ENCODE data around the gene STRA6. TPM values are rescaled to one million over a fixed set of nuclear protein-coding genes. Genes with fewer than 3 reads are reported as not detected.

The STRA6 gene
- total and polyA plus RNA-seq, 3 experiments from 2014 or later, result not detected

GRCh38 chr15:74242441-74243185, 40.0 kb upstream of the STRA6 start:
- no peak for DNase-seq
- peaks cover 26 to 54% of the 10 kb centered on the region in 2 donors for H3K27me3 Mint-ChIP-seq
- H3K4me1 ChIP-seq (ENCODE audit: insufficient read depth, low read length), result no peaks in the 10 kb centered on the region
- H3K4me1 Mint-ChIP-seq, result peaks cover 6 to 13% (median 8%) of the 10 kb centered on the region in 3 donors
- H3K27ac ChIP-seq (ENCODE audit: low read depth, low read length), result no peak overlapping the region
- no peaks in the 10 kb centered on the region for H3K36me3 Mint-ChIP-seq
- H3K27ac Mint-ChIP-seq, result no peak overlapping the region
- H3K27me3 ChIP-seq (ENCODE audit: insufficient read depth, low read length, poor library complexity, severe bottlenecking), result peaks cover 4% of the 10 kb centered on the region
- H3K36me3 ChIP-seq (ENCODE audit: insufficient read depth, low read length), result no peaks in the 10 kb centered on the region
- ChIA-PET POLR2A (no interaction called here), CTCF (no interaction called here)
- H3K9me3 ChIP-seq (ENCODE audit: low read length), result no peaks in the 10 kb centered on the region
- H3K4me3 Mint-ChIP-seq, result no peak overlapping the region
- no peak overlapping the region for H3K4me3 ChIP-seq (ENCODE audit: low read length)
- H3K9me3 Mint-ChIP-seq, result peaks cover 0 to 2% (median 0%) of the 10 kb centered on the region in 5 donors

- DNase-seq, result no peak
- Mint-ChIP-seq H3K36me3 (no peaks in the 10 kb centered on the region), H3K27ac (no peak overlapping the region), H3K4me3 (no peak overlapping the region), H3K4me1 (peaks cover 6 to 12% (median 8%) of the 10 kb centered on the region in 3 donors), H3K9me3 (peaks cover 0 to 2% (median 0%) of the 10 kb centered on the region in 5 donors), H3K27me3 (peaks cover 17 to 48% of the 10 kb centered on the region in 2 donors)
- H3K27me3 ChIP-seq (ENCODE audit: insufficient read depth, low read length, poor library complexity, severe bottlenecking), result peaks cover 4% of the 10 kb centered on the region
- ChIA-PET CTCF (no interaction called here), POLR2A (no interaction called here)
- no peaks in the 10 kb centered on the region for H3K9me3 ChIP-seq (ENCODE audit: low read length)
- no peak overlapping the region for H3K4me3 ChIP-seq (ENCODE audit: low read length)
- H3K36me3 ChIP-seq (ENCODE audit: insufficient read depth, low read length), result no peaks in the 10 kb centered on the region
- H3K27ac ChIP-seq (ENCODE audit: low read depth, low read length), result no peak overlapping the region
- no peaks in the 10 kb centered on the region for H3K4me1 ChIP-seq (ENCODE audit: insufficient read depth, low read length)
Measured at GRCh38 chr15:74240897-74241614, 38.5 kb upstream of the STRA6 start.

- Histone ChIP-seq H3K4me3 (ENCODE audit: low read length) (no peak overlapping the region), H3K27ac (ENCODE audit: low read depth, low read length) (no peak overlapping the region), H3K27me3 (ENCODE audit: insufficient read depth, low read length, poor library complexity, severe bottlenecking) (peaks cover 3% of the 10 kb centered on the region), H3K36me3 (ENCODE audit: insufficient read depth, low read length) (no peaks in the 10 kb centered on the region), H3K9me3 (ENCODE audit: low read length) (no peaks in the 10 kb centered on the region), H3K4me1 (ENCODE audit: insufficient read depth, low read length) (no peaks in the 10 kb centered on the region)
- Mint-ChIP-seq H3K27me3 (peaks cover 13 to 42% of the 10 kb centered on the region in 2 donors), H3K27ac (no peak overlapping the region), H3K36me3 (no peaks in the 10 kb centered on the region), H3K4me3 (no peak overlapping the region), H3K4me1 (peaks cover 5 to 6% (median 6%) of the 10 kb centered on the region in 3 donors), H3K9me3 (peaks cover 0 to 2% (median 0%) of the 10 kb centered on the region in 5 donors)
- POLR2A ChIA-PET, result no interaction called here
- DNase-seq, result no peak
- CTCF ChIA-PET, result interaction anchor here (1.3 kb wide), 1 partner anchor 82 kb away, joined by 5 read pairs; no protein-coding TSS in a partner anchor
Measured at GRCh38 chr15:74240002-74240568, 37.5 kb upstream of the STRA6 start.

- Mint-ChIP-seq H3K4me3 (no peak overlapping the region), H3K9me3 (peaks cover 0 to 2% (median 0%) of the 10 kb centered on the region in 5 donors), H3K27me3 (peaks cover 7 to 33% of the 10 kb centered on the region in 2 donors), H3K4me1 (no peaks in the 10 kb centered on the region), H3K36me3 (no peaks in the 10 kb centered on the region), H3K27ac (no peak overlapping the region)
- no peak overlapping the region for H3K4me3 ChIP-seq (ENCODE audit: low read length)
- ChIA-PET CTCF (interaction anchor here (1.3 kb wide), 1 partner anchor 83 kb away, joined by 5 read pairs; no protein-coding TSS in a partner anchor), POLR2A (no interaction called here)
- no peaks in the 10 kb centered on the region for H3K9me3 ChIP-seq (ENCODE audit: low read length)
- H3K27me3 ChIP-seq (ENCODE audit: insufficient read depth, low read length, poor library complexity, severe bottlenecking), result no peaks in the 10 kb centered on the region
- no peak overlapping the region for H3K27ac ChIP-seq (ENCODE audit: low read depth, low read length)
- no peak for DNase-seq
- no peaks in the 10 kb centered on the region for H3K36me3 ChIP-seq (ENCODE audit: insufficient read depth, low read length)
- no peaks in the 10 kb centered on the region for H3K4me1 ChIP-seq (ENCODE audit: insufficient read depth, low read length)
Measured at GRCh38 chr15:74239051-74239705, 36.6 kb upstream of the STRA6 start.

GRCh38 chr15:74235962-74236361, 33.4 kb upstream of the STRA6 start, which contains the start of gene CCDC33:
Gene CCDC33 (plus strand): TSS chr15:74236326. CDS start chr15:74236720, 394 bp downstream.
- Histone ChIP-seq H3K4me3 (ENCODE audit: low read length) (no peak within 1 kb of the TSS), H3K4me1 (ENCODE audit: insufficient read depth, low read length) (no peaks in the 10 kb centered on the region), H3K9me3 (ENCODE audit: low read length) (no peaks in the 10 kb centered on the region), H3K36me3 (ENCODE audit: insufficient read depth, low read length) (no peaks in the 10 kb centered on the region), H3K27ac (ENCODE audit: low read depth, low read length) (no peak within 1 kb of the TSS), H3K27me3 (ENCODE audit: insufficient read depth, low read length, poor library complexity, severe bottlenecking) (no peaks in the 10 kb centered on the region)
- POLR2A ChIA-PET, result no interaction called here
- Mint-ChIP-seq H3K27ac (no peak within 1 kb of the TSS), H3K4me3 (no peak within 1 kb of the TSS), H3K4me1 (no peaks in the 10 kb centered on the region), H3K9me3 (no peaks in the 10 kb centered on the region), H3K36me3 (no peaks in the 10 kb centered on the region), H3K27me3 (peaks cover 2 to 22% of the 10 kb centered on the region in 2 donors)
- DNase-seq, result no peak
- CTCF ChIA-PET, result no interaction called here

- no peaks in the 10 kb centered on the region for H3K9me3 ChIP-seq (ENCODE audit: low read length)
- Mint-ChIP-seq H3K27ac (no peak overlapping the region), H3K9me3 (no peaks in the 10 kb centered on the region), H3K27me3 (peaks cover 2 to 27% of the 10 kb centered on the region in 2 donors), H3K36me3 (no peaks in the 10 kb centered on the region), H3K4me3 (no peak overlapping the region), H3K4me1 (no peaks in the 10 kb centered on the region)
- CTCF ChIA-PET, result no interaction called here
- H3K4me1 ChIP-seq (ENCODE audit: insufficient read depth, low read length), result no peaks in the 10 kb centered on the region
- POLR2A ChIA-PET, result no interaction called here
- no peak for DNase-seq
- no peak overlapping the region for H3K27ac ChIP-seq (ENCODE audit: low read depth, low read length)
- no peaks in the 10 kb centered on the region for H3K27me3 ChIP-seq (ENCODE audit: insufficient read depth, low read length, poor library complexity, severe bottlenecking)
- no peak overlapping the region for H3K4me3 ChIP-seq (ENCODE audit: low read length)
- no peaks in the 10 kb centered on the region for H3K36me3 ChIP-seq (ENCODE audit: insufficient read depth, low read length)
Measured at GRCh38 chr15:74234598-74234875, 31.9 kb upstream of the STRA6 start.

GRCh38 chr15:74233851-74234597, 31.4 kb upstream of the STRA6 start:
- H3K4me3 Mint-ChIP-seq, result no peak overlapping the region
- H3K27me3 ChIP-seq (ENCODE audit: insufficient read depth, low read length, poor library complexity, severe bottlenecking), result no peaks in the 10 kb centered on the region
- no peaks in the 10 kb centered on the region for H3K36me3 Mint-ChIP-seq
- peaks cover 4 to 30% of the 10 kb centered on the region in 2 donors for H3K27me3 Mint-ChIP-seq
- no peaks in the 10 kb centered on the region for H3K4me1 Mint-ChIP-seq
- no peak overlapping the region for H3K27ac ChIP-seq (ENCODE audit: low read depth, low read length)
- no peak overlapping the region for H3K4me3 ChIP-seq (ENCODE audit: low read length)
- H3K9me3 ChIP-seq (ENCODE audit: low read length), result no peaks in the 10 kb centered on the region
- H3K36me3 ChIP-seq (ENCODE audit: insufficient read depth, low read length), result no peaks in the 10 kb centered on the region
- ChIA-PET CTCF (no interaction called here), POLR2A (interaction anchor here (0.6 kb wide), 1 partner anchor 96 kb away, joined by 7 read pairs; no protein-coding TSS in a partner anchor)
- H3K27ac Mint-ChIP-seq, result no peak overlapping the region
- H3K9me3 Mint-ChIP-seq, result no peaks in the 10 kb centered on the region
- DNase-seq, result no peak
- H3K4me1 ChIP-seq (ENCODE audit: insufficient read depth, low read length), result no peaks in the 10 kb centered on the region
